DOHH2 (cell line): ENCODE measurements around the gene ARHGEF39.
A peak's percentile ranks its signal among the peaks of the same experiment; 100 is the strongest.
"Not testable (repeated sequence)": the region's sequence is repeated elsewhere in the genome, so short reads cannot be mapped to it uniquely, and the experiment has no call there.

Experiments
- H3F3A ChIP-seq: fragments of 200-600 bp; sonication (generic), shearing (Covaris generic); 2 replicates; pipeline ENCODE4 v1.6.0; 2016; ENCODE audit warnings: antibody characterized with exemption, mild to moderate bottlenecking; ENCODE audit not compliant: control insufficient read depth, insufficient read depth
- H3K27ac ChIP-seq: fragments of 200-600 bp; sonication (generic); 2 replicates; pipeline ENCODE4 v1.5.1; 2014; ENCODE audit warnings: low read depth, mild to moderate bottlenecking, low read length, moderate library complexity
- H3K27me3 ChIP-seq: fragments of 200-600 bp; sonication (generic); 2 replicates; pipeline ENCODE4 v1.6.1; 2014; ENCODE audit warnings: mild to moderate bottlenecking, low read length, mixed read lengths; ENCODE audit not compliant: control insufficient read depth
- H3K36me3 ChIP-seq: fragments of 200-600 bp; sonication (generic); 2 replicates; pipeline ENCODE4 v1.6.1; 2014; ENCODE audit warnings: mild to moderate bottlenecking, low read length, moderate library complexity, mixed read lengths; ENCODE audit not compliant: control insufficient read depth
- H3K4me1 ChIP-seq: fragments of 200-600 bp; sonication (generic); 2 replicates; pipeline ENCODE4 v1.6.1; 2014; ENCODE audit warnings: mild to moderate bottlenecking, low read length, mixed read lengths; ENCODE audit not compliant: control insufficient read depth
- H3K4me2 ChIP-seq: fragments of 200-600 bp; sonication (generic); 2 replicates; pipeline ENCODE4 v1.6.0; 2014; ENCODE audit warnings: mild to moderate bottlenecking, low read length, moderate library complexity
- H3K4me3 ChIP-seq: fragments of 200-600 bp; sonication (generic); 2 replicates; pipeline ENCODE4 v1.5.1; 2014; ENCODE audit warnings: mild to moderate bottlenecking, low read length, mixed read lengths
- H3K79me2 ChIP-seq: fragments of 200-600 bp; sonication (generic); 2 replicates; pipeline ENCODE4 v1.6.1; 2014; ENCODE audit warnings: mild to moderate bottlenecking, low read length, mixed read lengths; ENCODE audit not compliant: control insufficient read depth
- H3K9me2 ChIP-seq: fragments of 200-600 bp; sonication (generic); replicated peaks from 2 replicates; pipeline ENCODE4 v1.6.1; 2014; ENCODE audit warnings: mild to moderate bottlenecking, low read length, mixed read lengths; ENCODE audit not compliant: control insufficient read depth
- H3K9me3 ChIP-seq: fragments of 200-600 bp; sonication (generic); 2 replicates; pipeline ENCODE4 v1.6.1; 2014; ENCODE audit warnings: antibody characterized with exemption, low read length, mixed read lengths; ENCODE audit not compliant: control insufficient read depth, insufficient read depth
- H4K20me1 ChIP-seq: fragments of 200-600 bp; sonication (generic); 2 replicates; pipeline ENCODE4 v1.6.0; 2014; ENCODE audit warnings: low read depth, mild to moderate bottlenecking, antibody characterized with exemption, low read length, moderate library complexity; ENCODE audit not compliant: control insufficient read depth, insufficient read depth
- EZH2phosphoT487 ChIP-seq: fragments of 200-600 bp; sonication (generic); IDR thresholded peaks from 2 replicates; pipeline ENCODE4 v1.6.1; 2017; ENCODE audit warnings: borderline replicate concordance, mild to moderate bottlenecking, antibody characterized with exemption, low read length, moderate library complexity, mixed read lengths
- TF ChIP-seq, protein P1 (sequence below): fragments of 200-600 bp; sonication (generic); IDR thresholded peaks from one replicate; pipeline ENCODE4 v1.5.1; 2014; ENCODE audit warnings: antibody characterized with exemption, mild to moderate bottlenecking, low read depth, low read length; ENCODE audit not compliant: poor library complexity, severe bottlenecking

Gene ARHGEF39

DNA sequence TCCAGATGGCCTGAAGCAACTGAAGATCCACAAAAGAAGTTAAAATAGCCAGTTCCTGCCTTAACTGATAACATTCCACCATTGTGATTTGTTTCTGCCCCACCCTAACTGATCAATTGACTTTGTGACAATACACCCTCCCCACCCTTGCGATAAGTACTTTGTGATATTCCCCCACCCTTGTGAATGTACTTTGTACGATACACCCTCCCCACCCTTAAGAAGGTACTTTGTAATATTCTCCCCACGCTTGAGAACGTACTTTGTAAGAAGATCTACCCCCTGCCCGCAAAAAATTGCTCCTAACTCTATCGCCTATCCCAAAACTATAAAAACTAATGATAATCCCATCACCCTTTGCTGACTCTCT lies 28.1 kb downstream of the ARHGEF39 start:
- Histone ChIP-seq H3K4me3 (peak overlapping the region; percentile 49), H3K27ac (peak overlapping the region; percentile 86), H3K4me1 (peaks cover 65% of the 10 kb centered on the region), H3K4me2 (peak overlapping the region; percentile 75), H3F3A (peaks cover 22% of the 10 kb centered on the region)
- not testable (repeated sequence) for H3K36me3 ChIP-seq, H4K20me1 ChIP-seq, H3K9me2 ChIP-seq, H3K79me2 ChIP-seq, H3K9me3 ChIP-seq, H3K27me3 ChIP-seq

- Histone ChIP-seq H3K4me2 (peak overlapping the region; percentile 75), H4K20me1 (no peaks in the 10 kb centered on the region), H3F3A (peaks cover 22% of the 10 kb centered on the region), H3K79me2 (no peaks in the 10 kb centered on the region), H3K9me2 (no peaks in the 10 kb centered on the region), H3K36me3 (peaks cover 3% of the 10 kb centered on the region; the same call in 1 of the 2 replicates), H3K4me1 (peaks cover 65% of the 10 kb centered on the region), H3K9me3 (no peaks in the 10 kb centered on the region), H3K27me3 (no peaks in the 10 kb centered on the region), H3K4me3 (peak overlapping the region; percentile 49), H3K27ac (peak overlapping the region; percentile 86)
- TF ChIP-seq EZH2phosphoT487: no peak
- TF ChIP-seq, protein P1, sequence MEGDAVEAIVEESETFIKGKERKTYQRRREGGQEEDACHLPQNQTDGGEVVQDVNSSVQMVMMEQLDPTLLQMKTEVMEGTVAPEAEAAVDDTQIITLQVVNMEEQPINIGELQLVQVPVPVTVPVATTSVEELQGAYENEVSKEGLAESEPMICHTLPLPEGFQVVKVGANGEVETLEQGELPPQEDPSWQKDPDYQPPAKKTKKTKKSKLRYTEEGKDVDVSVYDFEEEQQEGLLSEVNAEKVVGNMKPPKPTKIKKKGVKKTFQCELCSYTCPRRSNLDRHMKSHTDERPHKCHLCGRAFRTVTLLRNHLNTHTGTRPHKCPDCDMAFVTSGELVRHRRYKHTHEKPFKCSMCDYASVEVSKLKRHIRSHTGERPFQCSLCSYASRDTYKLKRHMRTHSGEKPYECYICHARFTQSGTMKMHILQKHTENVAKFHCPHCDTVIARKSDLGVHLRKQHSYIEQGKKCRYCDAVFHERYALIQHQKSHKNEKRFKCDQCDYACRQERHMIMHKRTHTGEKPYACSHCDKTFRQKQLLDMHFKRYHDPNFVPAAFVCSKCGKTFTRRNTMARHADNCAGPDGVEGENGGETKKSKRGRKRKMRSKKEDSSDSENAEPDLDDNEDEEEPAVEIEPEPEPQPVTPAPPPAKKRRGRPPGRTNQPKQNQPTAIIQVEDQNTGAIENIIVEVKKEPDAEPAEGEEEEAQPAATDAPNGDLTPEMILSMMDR: no peak
These were observed 28.7 kb downstream of the ARHGEF39 start for GRCh38 chr9:35636135-35636876.

DNA sequence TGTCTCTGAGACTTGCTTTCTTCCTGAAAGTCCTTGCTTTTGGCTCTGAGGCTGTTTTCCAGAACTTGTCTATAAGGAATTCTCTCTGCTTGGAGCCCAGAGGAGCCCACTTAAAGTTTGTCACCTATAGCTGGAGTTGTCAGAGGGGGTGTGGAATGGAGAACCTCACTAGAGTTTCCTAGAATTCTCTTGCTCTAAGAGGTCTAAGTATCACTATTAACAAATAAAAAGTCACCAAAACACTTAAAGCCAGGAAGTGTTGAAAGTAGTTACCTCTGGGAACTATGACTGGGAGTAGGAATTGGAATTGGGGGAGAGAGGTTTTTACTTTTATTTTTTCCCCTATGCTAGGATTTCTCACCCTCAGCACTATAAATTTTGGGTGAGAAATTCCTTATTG lies 29.3 kb downstream of the ARHGEF39 start:
- Histone ChIP-seq H3K9me3 (no peaks in the 10 kb centered on the region), H3K27ac (peak overlapping the region; percentile 86), H4K20me1 (no peaks in the 10 kb centered on the region), H3K4me1 (peaks cover 65% of the 10 kb centered on the region), H3F3A (peaks cover 24% of the 10 kb centered on the region), H3K4me3 (peak overlapping the region; percentile 49), H3K9me2 (no peaks in the 10 kb centered on the region), H3K79me2 (no peaks in the 10 kb centered on the region), H3K27me3 (no peaks in the 10 kb centered on the region), H3K36me3 (peaks cover 3% of the 10 kb centered on the region; the same call in 1 of the 2 replicates), H3K4me2 (peak overlapping the region; percentile 75)
- no peak for TF ChIP-seq EZH2phosphoT487
- TF ChIP-seq, protein P1: no peak

DNA sequence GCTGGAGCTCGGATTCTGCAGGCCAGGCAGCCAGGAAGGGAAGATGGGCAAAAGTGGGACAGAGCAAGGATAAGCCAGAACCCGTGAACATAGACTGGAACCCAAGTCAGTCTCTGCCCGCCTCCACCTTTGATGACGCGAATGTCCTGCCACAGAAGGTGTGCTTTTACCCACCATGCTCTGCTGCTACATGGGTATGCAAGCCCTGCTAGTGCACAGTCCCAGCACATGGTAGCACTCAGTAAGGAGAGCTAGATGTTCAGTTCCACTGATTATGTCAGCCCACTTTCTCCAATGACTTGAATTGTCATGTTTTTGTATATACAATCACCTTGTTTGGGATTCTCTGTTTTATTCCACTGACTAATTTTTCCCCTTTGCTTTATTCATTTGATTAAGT lies 35.4 kb downstream of the ARHGEF39 start:
- TF ChIP-seq, protein P1: no peak
- no peak for TF ChIP-seq EZH2phosphoT487
- no peaks in the 10 kb centered on the region for H3K9me3 ChIP-seq

More for the DNA sequence above, 35.4 kb downstream of the ARHGEF39 start:
- H3K4me3 ChIP-seq: no peak overlapping the region
- H3K4me2 ChIP-seq: no peak overlapping the region
- peaks cover 12% of the 10 kb centered on the region for H3K4me1 ChIP-seq
- no peaks in the 10 kb centered on the region for H3K36me3 ChIP-seq
- H3F3A ChIP-seq: peaks cover 13% of the 10 kb centered on the region
- no peaks in the 10 kb centered on the region for H4K20me1 ChIP-seq
- H3K9me2 ChIP-seq: no peaks in the 10 kb centered on the region
- H3K27me3 ChIP-seq: no peaks in the 10 kb centered on the region
- no peak overlapping the region for H3K27ac ChIP-seq
- no peaks in the 10 kb centered on the region for H3K79me2 ChIP-seq
